ENCODE measurements around the gene MAOB. TPM values are rescaled to one million over a fixed set of nuclear protein-coding genes. Genes with fewer than 3 reads are reported as not detected.

Gene MAOB
- total and polyA plus RNA-seq, 7 experiments from 2014 or later, result not detected

GRCh38 chrX:43898406-43899035 is 16.3 kb upstream of the MAOB start:
- Histone ChIP-seq H3K4me3 (ENCODE audit: low read length) (no peak overlapping the region), H3K4me1 (ENCODE audit: control insufficient read depth in 2 of 2, insufficient read depth in 2 of 2, low read length in 2 of 2) (no peaks in the 10 kb centered on the region), H3K27ac (ENCODE audit: low read depth, low read length) (no peak overlapping the region), H3K27me3 (ENCODE audit: control insufficient read depth in 2 of 2, insufficient read depth in 2 of 2, low read length in 2 of 2) (no peaks in the 10 kb centered on the region), H3K9me3 (ENCODE audit: control insufficient read depth in 2 of 3, low read length in 3 of 3) (no peaks in the 10 kb centered on the region), H3K36me3 (ENCODE audit: control insufficient read depth in 2 of 3, insufficient read depth in 3 of 3, low read length in 3 of 3) (no peaks in the 10 kb centered on the region)
- intact Hi-C loops (cut with micrococcal nuclease), result no loop called here
- Mint-ChIP-seq H3K27me3 (no peaks in the 10 kb centered on the region), H3K4me1 (no peaks in the 10 kb centered on the region), H3K36me3 (no peaks in the 10 kb centered on the region), H3K27ac (no peak overlapping the region), H3K9me3 (no peaks in the 10 kb centered on the region), H3K4me3 (no peak overlapping the region)
- ChIA-PET POLR2A (no interaction called here), CTCF (no interaction called here)
- ATAC-seq (no peak), DNase-seq (no peak)

- Histone ChIP-seq H3K4me3 (ENCODE audit: low read length) (no peak overlapping the region), H3K27me3 (ENCODE audit: control insufficient read depth in 2 of 2, insufficient read depth in 2 of 2, low read length in 2 of 2) (no peaks in the 10 kb centered on the region), H3K36me3 (ENCODE audit: control insufficient read depth in 2 of 3, insufficient read depth in 3 of 3, low read length in 3 of 3) (no peaks in the 10 kb centered on the region), H3K27ac (ENCODE audit: low read depth, low read length) (no peak overlapping the region), H3K9me3 (ENCODE audit: control insufficient read depth in 2 of 3, low read length in 3 of 3) (no peaks in the 10 kb centered on the region), H3K4me1 (ENCODE audit: control insufficient read depth in 2 of 2, insufficient read depth in 2 of 2, low read length in 2 of 2) (no peaks in the 10 kb centered on the region)
- Mint-ChIP-seq H3K27me3 (no peaks in the 10 kb centered on the region), H3K4me3 (no peak overlapping the region), H3K9me3 (no peaks in the 10 kb centered on the region), H3K27ac (no peak overlapping the region), H3K36me3 (no peaks in the 10 kb centered on the region), H3K4me1 (no peaks in the 10 kb centered on the region)
- ChIA-PET POLR2A (no interaction called here), CTCF (no interaction called here)
- no peak for ATAC-seq
- no peak for DNase-seq
- intact Hi-C loops (cut with micrococcal nuclease), result no loop called here
Observed at GRCh38 chrX:43897290-43897689, 15.0 kb upstream of the MAOB start.

GRCh38 chrX:43892336-43892870 is 10.2 kb upstream of the MAOB start:
- peaks cover 0 to 8% (median 5%) of the 10 kb centered on the region in 5 donors for H3K27me3 Mint-ChIP-seq
- no peaks in the 10 kb centered on the region for H3K36me3 ChIP-seq (ENCODE audit: control insufficient read depth in 2 of 3, insufficient read depth in 3 of 3, low read length in 3 of 3)
- H3K27me3 ChIP-seq (ENCODE audit: control insufficient read depth in 2 of 2, insufficient read depth in 2 of 2, low read length in 2 of 2), result no peaks in the 10 kb centered on the region
- H3K4me3 ChIP-seq (ENCODE audit: low read length), result no peak overlapping the region
- ChIA-PET POLR2A (no interaction called here), CTCF (no interaction called here)
- H3K4me3 Mint-ChIP-seq, result no peak overlapping the region
- H3K9me3 Mint-ChIP-seq, result peaks cover 0 to 10% (median 2%) of the 10 kb centered on the region in 11 donors
- no peaks in the 10 kb centered on the region for H3K9me3 ChIP-seq (ENCODE audit: control insufficient read depth in 2 of 3, low read length in 3 of 3)
- intact Hi-C loops (cut with micrococcal nuclease), result no loop called here
- no peak overlapping the region for H3K27ac ChIP-seq (ENCODE audit: low read depth, low read length)
- no peaks in the 10 kb centered on the region for H3K4me1 ChIP-seq (ENCODE audit: control insufficient read depth in 2 of 2, insufficient read depth in 2 of 2, low read length in 2 of 2)
- ATAC-seq (no peak), DNase-seq (no peak)
- H3K36me3 Mint-ChIP-seq, result no peaks in the 10 kb centered on the region
- no peaks in the 10 kb centered on the region for H3K4me1 Mint-ChIP-seq
- no peak overlapping the region for H3K27ac Mint-ChIP-seq

GRCh38 chrX:43885617-43886016 is 3.4 kb upstream of the MAOB start:
- ChIA-PET CTCF (interaction anchor here (0.7 kb wide), 1 partner anchor 691 kb away, joined by 3 read pairs; no protein-coding TSS in a partner anchor), POLR2A (no interaction called here)
- Histone ChIP-seq H3K27ac (ENCODE audit: low read depth, low read length) (no peak overlapping the region), H3K4me1 (ENCODE audit: control insufficient read depth in 2 of 2, insufficient read depth in 2 of 2, low read length in 2 of 2) (no peaks in the 10 kb centered on the region), H3K9me3 (ENCODE audit: control insufficient read depth in 2 of 3, low read length in 3 of 3) (no peaks in the 10 kb centered on the region), H3K4me3 (ENCODE audit: low read length) (no peak overlapping the region), H3K27me3 (ENCODE audit: control insufficient read depth in 2 of 2, insufficient read depth in 2 of 2, low read length in 2 of 2) (no peaks in the 10 kb centered on the region), H3K36me3 (ENCODE audit: control insufficient read depth in 2 of 3, insufficient read depth in 3 of 3, low read length in 3 of 3) (no peaks in the 10 kb centered on the region)
- Mint-ChIP-seq H3K36me3 (no peaks in the 10 kb centered on the region), H3K27ac (no peak overlapping the region), H3K4me1 (peaks cover 0 to 4% (median 0%) of the 10 kb centered on the region in 7 donors), H3K9me3 (peaks cover 0 to 10% (median 2%) of the 10 kb centered on the region in 11 donors), H3K27me3 (peaks cover 0 to 7% (median 7%) of the 10 kb centered on the region in 5 donors), H3K4me3 (no peak overlapping the region)
- DNase-seq (no peak), ATAC-seq (no peak)
- intact Hi-C loops (cut with micrococcal nuclease), result no loop called here

- peaks cover 11 to 22% (median 14%) of the 10 kb centered on the region in 5 donors for H3K27me3 Mint-ChIP-seq
- H3K27ac Mint-ChIP-seq, result no peak overlapping the region
- ChIA-PET POLR2A (no interaction called here), CTCF (no interaction called here)
- H3K4me1 Mint-ChIP-seq, result peaks cover 0 to 4% (median 0%) of the 10 kb centered on the region in 7 donors
- intact Hi-C loops (cut with micrococcal nuclease), result no loop called here
- Histone ChIP-seq H3K4me1 (ENCODE audit: control insufficient read depth in 2 of 2, insufficient read depth in 2 of 2, low read length in 2 of 2) (no peaks in the 10 kb centered on the region), H3K9me3 (ENCODE audit: control insufficient read depth in 2 of 3, low read length in 3 of 3) (no peaks in the 10 kb centered on the region), H3K4me3 (ENCODE audit: low read length) (no peak overlapping the region), H3K36me3 (ENCODE audit: control insufficient read depth in 2 of 3, insufficient read depth in 3 of 3, low read length in 3 of 3) (no peaks in the 10 kb centered on the region), H3K27ac (ENCODE audit: low read depth, low read length) (no peak overlapping the region), H3K27me3 (ENCODE audit: control insufficient read depth in 2 of 2, insufficient read depth in 2 of 2, low read length in 2 of 2) (no peaks in the 10 kb centered on the region)
- H3K36me3 Mint-ChIP-seq, result peaks cover 0 to 4% (median 0%) of the 10 kb centered on the region in 5 donors
- peak overlapping the region in 3 of 10 donors; percentile 23 to 34 (median 30) for H3K4me3 Mint-ChIP-seq
- no peaks in the 10 kb centered on the region for H3K9me3 Mint-ChIP-seq
- DNase-seq (no peak), ATAC-seq (no peak)
Observed at GRCh38 chrX:43881410-43882293, 598 bp downstream of the MAOB start.

- ATAC-seq (no peak), DNase-seq (no peak)
- Histone ChIP-seq H3K4me3 (ENCODE audit: low read length) (no peak overlapping the region), H3K27me3 (ENCODE audit: control insufficient read depth in 2 of 2, insufficient read depth in 2 of 2, low read length in 2 of 2) (no peaks in the 10 kb centered on the region), H3K27ac (ENCODE audit: low read depth, low read length) (no peak overlapping the region), H3K36me3 (ENCODE audit: control insufficient read depth in 2 of 3, insufficient read depth in 3 of 3, low read length in 3 of 3) (no peaks in the 10 kb centered on the region), H3K4me1 (ENCODE audit: control insufficient read depth in 2 of 2, insufficient read depth in 2 of 2, low read length in 2 of 2) (no peaks in the 10 kb centered on the region), H3K9me3 (ENCODE audit: control insufficient read depth in 2 of 3, low read length in 3 of 3) (no peaks in the 10 kb centered on the region)
- Mint-ChIP-seq H3K4me3 (no peak overlapping the region), H3K9me3 (no peaks in the 10 kb centered on the region), H3K27me3 (peaks cover 11 to 22% (median 14%) of the 10 kb centered on the region in 5 donors), H3K36me3 (peaks cover 0 to 4% (median 0%) of the 10 kb centered on the region in 5 donors), H3K27ac (no peak overlapping the region), H3K4me1 (peaks cover 0 to 4% (median 0%) of the 10 kb centered on the region in 7 donors)
- ChIA-PET POLR2A (interaction anchor here (0.6 kb wide), 1 partner anchor 886 kb away, joined by 3 read pairs; no protein-coding TSS in a partner anchor), CTCF (no interaction called here)
- intact Hi-C loops (cut with micrococcal nuclease), result no loop called here
Observed at GRCh38 chrX:43880425-43880824, 1.8 kb downstream of the MAOB start.
